Osteocyte (in vitro differentiated cells): ENCODE data around the gene PLD4. TPM values are rescaled to one million over a fixed set of nuclear protein-coding genes. Genes with fewer than 3 reads are reported as not detected.

Source experiments
- DNase-seq: peaks from one replicate; pipeline ENCODE4 v3.0.0; 2021; ENCODE audit warnings: mixed read lengths; ENCODE audit not compliant: unreplicated experiment; ENCODE audit errors: extremely low spot score
- H3K27ac Mint-ChIP-seq: one replicate; pipeline ENCODE4 v1.8.0; 2021; ENCODE audit warnings: mild to moderate bottlenecking, mixed read lengths; ENCODE audit not compliant: unreplicated experiment
- H3K27me3 Mint-ChIP-seq: one replicate; pipeline ENCODE4 v1.8.0; 2021; ENCODE audit warnings: mixed read lengths; ENCODE audit not compliant: unreplicated experiment
- H3K36me3 Mint-ChIP-seq: one replicate; pipeline ENCODE4 v1.8.0; 2021; ENCODE audit warnings: mixed read lengths; ENCODE audit not compliant: unreplicated experiment
- H3K4me1 Mint-ChIP-seq: one replicate; pipeline ENCODE4 v1.8.0; 2021; ENCODE audit warnings: mixed read lengths; ENCODE audit not compliant: unreplicated experiment
- H3K4me3 Mint-ChIP-seq: one replicate; pipeline ENCODE4 v1.8.0; 2021; ENCODE audit warnings: mild to moderate bottlenecking, moderate library complexity, mixed read lengths; ENCODE audit not compliant: unreplicated experiment
- H3K9me3 Mint-ChIP-seq: one replicate; pipeline ENCODE4 v1.8.0; 2021; ENCODE audit warnings: mixed read lengths; ENCODE audit not compliant: unreplicated experiment
- total RNA-seq: library from RNA; stranded (reverse); gene quantifications from 2 replicates; pipeline ENCODE4 v1.2.1, GENCODE V29; 2021
- TF ChIP-seq, protein P1 (sequence below): fragments of 200-600 bp; sonication (generic); IDR thresholded peaks from 2 replicates; pipeline ENCODE4 v1.5.0; 2021; ENCODE audit warnings: antibody characterized with exemption, mild to moderate bottlenecking, moderate library complexity

The PLD4 gene
- total RNA-seq, 1 donor from 2014 or later: 0.05 TPM

DNA sequence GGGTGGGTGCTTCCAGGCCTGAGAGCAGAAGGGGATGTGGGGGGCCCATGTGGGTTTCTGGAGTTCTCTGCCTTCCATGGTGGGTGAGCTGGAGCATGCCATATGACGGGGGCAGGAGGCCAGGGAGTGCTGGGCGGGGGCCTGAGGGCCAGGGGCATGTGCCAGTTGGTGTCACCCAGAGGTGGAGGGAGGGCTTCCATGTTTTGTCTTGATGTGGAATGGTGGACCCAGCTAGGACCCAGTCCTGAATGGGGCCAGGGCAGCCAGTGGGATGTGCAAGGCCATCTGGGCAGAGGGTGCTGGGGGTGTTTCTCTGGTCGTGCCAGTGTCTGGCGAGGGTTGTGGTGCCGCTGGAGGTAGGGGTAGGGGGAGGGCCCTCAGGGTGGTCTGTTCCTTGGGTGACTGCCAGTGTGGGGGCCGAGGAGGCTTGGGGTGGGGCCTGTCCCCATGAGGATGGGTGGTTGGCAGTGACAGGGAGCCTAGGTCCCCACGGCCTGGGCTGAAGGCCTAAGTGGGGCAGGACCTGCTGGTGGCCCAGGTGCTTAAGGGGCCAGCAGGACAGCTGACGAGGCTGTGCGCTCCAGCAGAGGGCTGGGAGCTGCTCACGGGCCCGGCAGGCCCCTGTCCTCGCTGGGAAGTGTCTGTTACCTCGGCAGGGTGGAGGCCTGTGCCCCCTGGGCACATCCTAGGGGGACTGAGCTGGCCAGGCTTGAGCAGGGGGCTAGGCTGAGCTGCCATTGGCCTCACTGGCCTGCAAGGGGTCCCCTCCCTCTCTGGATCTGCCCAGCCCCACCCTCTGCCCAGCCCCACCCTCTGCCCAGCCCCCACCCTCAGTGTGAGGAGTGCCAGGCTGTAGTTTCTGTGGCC lies 32.8 kb upstream of the PLD4 start:
- H3K4me3 Mint-ChIP-seq: no peak overlapping the region
- TF ChIP-seq, protein P1, sequence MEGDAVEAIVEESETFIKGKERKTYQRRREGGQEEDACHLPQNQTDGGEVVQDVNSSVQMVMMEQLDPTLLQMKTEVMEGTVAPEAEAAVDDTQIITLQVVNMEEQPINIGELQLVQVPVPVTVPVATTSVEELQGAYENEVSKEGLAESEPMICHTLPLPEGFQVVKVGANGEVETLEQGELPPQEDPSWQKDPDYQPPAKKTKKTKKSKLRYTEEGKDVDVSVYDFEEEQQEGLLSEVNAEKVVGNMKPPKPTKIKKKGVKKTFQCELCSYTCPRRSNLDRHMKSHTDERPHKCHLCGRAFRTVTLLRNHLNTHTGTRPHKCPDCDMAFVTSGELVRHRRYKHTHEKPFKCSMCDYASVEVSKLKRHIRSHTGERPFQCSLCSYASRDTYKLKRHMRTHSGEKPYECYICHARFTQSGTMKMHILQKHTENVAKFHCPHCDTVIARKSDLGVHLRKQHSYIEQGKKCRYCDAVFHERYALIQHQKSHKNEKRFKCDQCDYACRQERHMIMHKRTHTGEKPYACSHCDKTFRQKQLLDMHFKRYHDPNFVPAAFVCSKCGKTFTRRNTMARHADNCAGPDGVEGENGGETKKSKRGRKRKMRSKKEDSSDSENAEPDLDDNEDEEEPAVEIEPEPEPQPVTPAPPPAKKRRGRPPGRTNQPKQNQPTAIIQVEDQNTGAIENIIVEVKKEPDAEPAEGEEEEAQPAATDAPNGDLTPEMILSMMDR: no peak
- peaks cover 3% of the 10 kb centered on the region for H3K36me3 Mint-ChIP-seq
- no peak for DNase-seq
- peaks cover 5% of the 10 kb centered on the region for H3K4me1 Mint-ChIP-seq
- no peak overlapping the region for H3K27ac Mint-ChIP-seq
- H3K9me3 Mint-ChIP-seq: no peaks in the 10 kb centered on the region
- H3K27me3 Mint-ChIP-seq: no peaks in the 10 kb centered on the region

DNA sequence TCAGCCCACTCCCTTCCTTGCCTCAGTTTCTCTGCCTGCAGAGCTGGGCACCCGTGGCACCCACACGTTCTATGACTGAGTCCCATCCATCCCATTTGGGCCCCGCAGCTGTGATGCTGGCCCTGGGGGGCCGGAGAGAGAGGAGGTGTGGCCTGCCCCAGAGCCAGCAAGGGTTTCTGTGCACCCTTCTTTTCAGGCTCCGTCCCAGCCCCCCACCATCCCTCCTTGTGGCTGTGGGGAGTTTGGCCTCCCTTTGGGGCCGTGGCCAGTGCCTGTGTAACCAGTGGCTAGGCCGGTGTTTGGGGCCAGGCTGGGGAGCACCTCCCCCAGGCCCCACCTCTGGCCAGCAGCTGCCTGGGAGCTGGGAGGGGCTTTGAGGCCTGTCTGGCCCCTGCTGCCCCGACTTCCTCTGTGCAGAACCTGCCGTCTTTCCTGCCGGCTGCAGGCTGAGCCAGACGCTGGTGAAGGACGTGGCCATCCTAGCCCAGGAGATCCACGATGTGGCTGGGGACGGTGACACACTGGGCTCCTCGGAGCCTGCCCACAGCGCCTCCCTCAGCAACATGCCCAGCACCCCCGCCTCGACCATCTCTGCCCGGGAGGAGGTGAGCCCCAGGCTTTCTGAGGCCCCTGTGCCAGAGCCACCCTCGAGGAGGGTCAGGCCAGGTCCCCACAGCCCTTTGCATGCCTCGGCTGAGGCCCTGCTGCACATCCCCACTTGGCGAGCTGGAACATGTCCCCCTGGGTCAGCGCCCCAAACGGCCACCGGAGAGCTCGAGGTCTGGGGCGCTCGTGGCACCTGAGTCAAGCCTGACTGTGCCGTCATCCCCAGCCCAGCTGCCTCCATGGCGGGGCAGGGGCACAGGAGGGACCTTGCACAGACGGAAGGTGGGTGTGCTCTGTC lies 31.9 kb upstream of the PLD4 start:
- DNase-seq: no peak
- TF ChIP-seq, protein P1: no peak
- Mint-ChIP-seq H3K9me3 (no peaks in the 10 kb centered on the region), H3K27me3 (no peaks in the 10 kb centered on the region), H3K27ac (no peak overlapping the region), H3K36me3 (peaks cover 3% of the 10 kb centered on the region), H3K4me1 (peaks cover 5% of the 10 kb centered on the region), H3K4me3 (no peak overlapping the region)

DNA sequence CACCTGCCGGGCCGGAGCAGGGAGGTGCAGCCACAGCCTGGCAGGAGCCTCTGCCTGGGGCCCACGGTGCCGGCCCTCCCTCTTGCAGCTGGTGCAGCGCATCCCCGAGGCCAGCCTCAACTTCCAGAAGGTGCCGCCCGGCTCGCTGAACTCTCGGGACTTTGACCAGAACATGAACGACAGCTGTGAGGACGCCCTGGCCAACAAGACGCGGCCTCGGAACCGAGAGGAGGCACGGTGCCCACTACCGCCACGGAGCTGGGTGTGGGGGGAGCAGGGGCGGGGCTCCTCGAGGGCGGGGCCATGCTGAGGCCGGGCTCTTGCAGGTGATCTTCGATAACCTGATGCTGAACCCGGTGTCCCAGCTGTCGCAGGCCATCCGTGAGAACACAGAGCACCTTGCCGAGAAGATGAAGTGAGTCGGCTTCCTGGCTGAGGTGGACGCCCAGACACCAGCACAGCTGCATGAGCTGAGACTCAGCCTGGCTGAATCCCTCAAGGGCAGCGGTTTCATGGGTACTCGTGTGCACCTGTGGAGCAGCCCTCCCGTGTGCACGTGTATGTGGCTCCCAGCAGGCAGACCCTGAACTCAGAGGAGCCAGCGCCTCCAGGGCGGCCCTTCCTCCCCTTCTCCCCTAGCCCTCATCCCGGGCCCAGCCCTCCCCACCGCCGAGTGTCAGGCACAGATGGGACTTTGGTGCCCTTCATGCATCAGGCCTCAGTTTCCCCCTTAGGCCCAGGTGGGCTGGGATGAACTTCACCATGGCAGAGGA lies 31.1 kb upstream of the PLD4 start:
- Mint-ChIP-seq H3K27ac (no peak overlapping the region), H3K4me1 (peaks cover 5% of the 10 kb centered on the region), H3K27me3 (no peaks in the 10 kb centered on the region), H3K9me3 (no peaks in the 10 kb centered on the region), H3K36me3 (peaks cover 3% of the 10 kb centered on the region), H3K4me3 (no peak overlapping the region)
- DNase-seq: no peak
- TF ChIP-seq, protein P1: no peak

DNA sequence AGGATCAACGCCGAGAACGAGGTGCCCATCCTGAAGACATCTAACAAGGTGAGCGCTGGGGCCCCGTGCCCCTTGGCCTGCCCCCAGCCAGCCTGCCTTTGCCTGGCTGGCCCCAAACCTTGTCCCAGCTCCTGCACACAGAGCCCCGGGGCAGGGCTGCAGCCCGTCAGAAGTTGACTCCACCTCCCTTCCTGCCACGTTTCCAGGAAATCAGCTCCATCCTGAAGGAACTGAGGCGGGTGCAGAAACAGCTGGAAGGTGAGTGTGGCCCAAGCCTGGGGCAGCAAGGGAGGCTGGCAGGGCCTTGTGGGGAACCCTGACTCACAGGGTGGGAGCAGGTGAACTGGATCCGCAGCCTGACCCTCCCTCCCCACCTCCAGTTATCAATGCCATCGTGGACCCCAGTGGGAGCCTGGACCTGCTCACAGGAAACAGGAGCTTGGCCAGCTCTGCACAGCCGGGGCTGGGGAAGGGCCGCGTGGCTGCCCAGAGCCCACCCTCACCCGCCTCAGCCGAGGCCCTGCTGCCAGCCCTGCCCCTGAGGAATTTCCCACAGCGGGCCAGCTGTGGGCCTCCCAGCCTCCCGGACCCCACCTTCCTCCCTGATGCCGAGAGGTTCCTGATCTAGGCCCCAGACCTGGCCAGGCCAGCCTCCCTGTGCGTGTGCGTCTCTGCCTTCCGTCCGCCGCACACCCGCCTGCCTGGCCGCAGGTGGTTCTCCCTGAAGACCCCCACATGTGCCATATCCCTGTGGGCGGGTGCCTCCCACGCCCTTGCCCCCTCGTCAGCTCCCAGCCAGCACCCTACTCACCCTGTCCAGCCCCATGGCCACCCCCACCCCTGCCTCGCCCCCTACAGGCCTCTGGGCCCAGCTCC lies 30.1 kb upstream of the PLD4 start:
- H3K27ac Mint-ChIP-seq: no peak overlapping the region
- peaks cover under 1% of the 10 kb centered on the region for H3K27me3 Mint-ChIP-seq
- H3K4me3 Mint-ChIP-seq: no peak overlapping the region
- TF ChIP-seq, protein P1: no peak
- H3K36me3 Mint-ChIP-seq: no peaks in the 10 kb centered on the region
- DNase-seq: no peak
- H3K4me1 Mint-ChIP-seq: peaks cover 5% of the 10 kb centered on the region
- H3K9me3 Mint-ChIP-seq: no peaks in the 10 kb centered on the region
